ENCODE measurements around the gene WDR70.

- TF ChIP-seq PATZ1 (CRISPR knock-in tag; IDR thresholded peaks at IDR 0.05; ENCODE audit: borderline replicate concordance) (no peak), RARB (CRISPR knock-in tag; IDR thresholded peaks at IDR 0.05) (no peak), POU6F1 (CRISPR knock-in tag; IDR thresholded peaks at IDR 0.05; ENCODE audit: borderline replicate concordance, low read depth) (no peak), TOX (CRISPR knock-in tag; IDR thresholded peaks at IDR 0.05; ENCODE audit: borderline replicate concordance) (no peak), ZC3H10 (CRISPR knock-in tag; IDR thresholded peaks at IDR 0.05) (no peak), CSDC2 (CRISPR knock-in tag; IDR thresholded peaks at IDR 0.05) (no peak), SNAI2 (CRISPR knock-in tag; IDR thresholded peaks at IDR 0.05) (no peak), GLIS3 (CRISPR knock-in tag; IDR thresholded peaks at IDR 0.05) (no peak)
Measured at GRCh38 chr5:37773809-37774208, 394.7 kb downstream of the WDR70 start.
